Uterus (tissue), 4 donors: Measurements from ENCODE around the gene CCDC87. TPM values are rescaled to one million over a fixed set of nuclear protein-coding genes. Genes with fewer than 3 reads are reported as not detected.
"Not testable (repeated sequence)": the region's sequence is repeated elsewhere in the genome, so short reads cannot be mapped to it uniquely, and the experiment has no call there.

Source experiments
- DNase-seq, 2 donors: peaks; one replicate each; pipeline ENCODE4 v3.0.0-alpha.2; 2019 to 2020
- H3K27ac ChIP-seq, 2 donors: fragments of 200-600 bp; sonication (generic); 1 replicate in 1 of 2; 2 replicates in 1 of 2; pipeline ENCODE4 v1.5.1; 2016 to 2018
- H3K27me3 ChIP-seq, 2 donors: fragments of 200-600 bp; sonication (generic); one replicate each; pipeline ENCODE4 v1.5.1; 2018 to 2019; ENCODE audit warnings: control low read depth in 1 of 2
- H3K36me3 ChIP-seq, 2 donors: fragments of 200-600 bp; sonication (generic); one replicate each; pipeline ENCODE4 v1.5.1; 2019; ENCODE audit warnings: control low read depth in 1 of 2
- H3K4me1 ChIP-seq, 2 donors: fragments of 200-600 bp; sonication (generic); one replicate each; pipeline ENCODE4 v1.5.1; 2018 to 2019; ENCODE audit warnings: control low read depth in 1 of 2
- H3K4me3 ChIP-seq, 2 donors: fragments of 200-600 bp; sonication (generic); 1 replicate in 1 of 2; 2 replicates in 1 of 2; pipeline ENCODE4 v1.5.1; 2018 to 2019; ENCODE audit warnings: mild to moderate bottlenecking in 1 of 2
- H3K9me3 ChIP-seq, 2 donors: fragments of 200-600 bp; sonication (generic); one replicate each; pipeline ENCODE4 v1.5.1; 2019; ENCODE audit warnings: control low read depth in 1 of 2
- POLR2A ChIP-seq, 2 donors: fragments of 450-650 bp; IDR thresholded peaks; one replicate each; pipeline ENCODE4 v1.6.1; 2016; ENCODE audit warnings: antibody characterized with exemption in 2 of 2, mild to moderate bottlenecking in 1 of 2, moderate library complexity in 1 of 2
- intact Hi-C: fragments of 100-400 bp; cut with DNase I; formaldehyde crosslinking; loops from one replicate; pipeline ENCODE4 v1.15.1; 2023; ENCODE audit warnings: low total_unique reads
- total RNA-seq, 4 donors: library from RNA; depleted of rRNA in 3 of 4; stranded (reverse); fragments of >200 nt in 3 of 4; gene quantifications; one replicate each; pipeline versions ENCODE4 v1.1.0 to v1.2.4, GENCODE V29; 2014 to 2023
- TF ChIP-seq, protein P1 (sequence below), 4 experiments: fragments of 200-600 bp in 2 of 4; fragments of 450-650 bp in 2 of 4; sonication (generic) in 2 of 4; IDR thresholded peaks; one replicate each; pipeline ENCODE4 v1.5.1; 2016 to 2019; ENCODE audit warnings: antibody characterized with exemption in 4 of 4, mild to moderate bottlenecking in 2 of 4, moderate library complexity in 1 of 4
- donor health status: DM: yes; HTN: yes; CAD: no.

The CCDC87 gene
- total RNA-seq, 4 donors from 2014 or later, result 0.52 TPM; not detected in 3

DNA sequence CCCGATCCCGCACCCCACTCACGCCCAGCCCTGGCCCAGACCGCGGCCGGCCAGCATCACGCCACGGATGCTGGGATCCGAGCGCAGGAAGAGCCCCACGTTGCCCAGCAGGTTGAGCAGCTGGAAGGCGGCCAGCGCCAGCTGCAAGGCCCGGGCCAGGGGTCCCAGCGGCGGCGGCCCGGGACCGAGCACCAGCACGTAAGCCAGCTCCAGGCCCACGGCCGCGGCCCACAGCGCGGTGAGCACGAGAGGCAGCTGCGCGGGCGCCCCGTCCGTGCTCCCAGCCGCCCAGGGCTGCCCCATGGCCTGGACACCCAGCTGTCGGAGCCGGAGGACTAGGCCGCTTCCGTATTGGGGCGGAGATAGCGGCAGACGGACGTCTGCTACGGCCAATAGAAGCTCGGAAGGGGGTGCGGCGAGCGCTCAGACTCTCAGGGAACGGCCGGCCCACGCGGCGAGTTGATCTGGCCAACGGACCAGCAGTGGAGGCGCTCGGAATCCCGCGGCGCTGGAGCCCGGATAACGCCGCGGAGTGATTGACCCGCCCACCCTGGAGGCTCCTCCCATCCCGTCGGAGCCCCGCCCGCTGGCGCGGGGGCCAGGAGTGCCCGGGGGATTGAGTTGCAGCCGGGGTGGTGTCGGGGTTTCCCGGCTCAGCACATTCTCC lies 47.0 kb downstream of the CCDC87 start, which contains the start of gene ZDHHC24:
Gene ZDHHC24 (minus strand): TSS at position 348 of the 667 bp plus-strand sequence. CDS start 45 bp downstream, at position 303.
- peak; percentile 36 to 53 for TF ChIP-seq POLR2A (IDR thresholded peaks at IDR 0.05)
- TF ChIP-seq, protein P1, sequence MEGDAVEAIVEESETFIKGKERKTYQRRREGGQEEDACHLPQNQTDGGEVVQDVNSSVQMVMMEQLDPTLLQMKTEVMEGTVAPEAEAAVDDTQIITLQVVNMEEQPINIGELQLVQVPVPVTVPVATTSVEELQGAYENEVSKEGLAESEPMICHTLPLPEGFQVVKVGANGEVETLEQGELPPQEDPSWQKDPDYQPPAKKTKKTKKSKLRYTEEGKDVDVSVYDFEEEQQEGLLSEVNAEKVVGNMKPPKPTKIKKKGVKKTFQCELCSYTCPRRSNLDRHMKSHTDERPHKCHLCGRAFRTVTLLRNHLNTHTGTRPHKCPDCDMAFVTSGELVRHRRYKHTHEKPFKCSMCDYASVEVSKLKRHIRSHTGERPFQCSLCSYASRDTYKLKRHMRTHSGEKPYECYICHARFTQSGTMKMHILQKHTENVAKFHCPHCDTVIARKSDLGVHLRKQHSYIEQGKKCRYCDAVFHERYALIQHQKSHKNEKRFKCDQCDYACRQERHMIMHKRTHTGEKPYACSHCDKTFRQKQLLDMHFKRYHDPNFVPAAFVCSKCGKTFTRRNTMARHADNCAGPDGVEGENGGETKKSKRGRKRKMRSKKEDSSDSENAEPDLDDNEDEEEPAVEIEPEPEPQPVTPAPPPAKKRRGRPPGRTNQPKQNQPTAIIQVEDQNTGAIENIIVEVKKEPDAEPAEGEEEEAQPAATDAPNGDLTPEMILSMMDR (IDR thresholded peaks at IDR 0.05), result peak in 2 of 4 experiments; percentile 12 to 15
- peak within 1 kb of the TSS; percentile 67 to 72 for H3K27ac ChIP-seq
- intact Hi-C loops, result no loop called here

GRCh38 chr11:66544952-66545351 lies 47.9 kb downstream of the CCDC87 start:
- DNase-seq, H3K4me1 ChIP-seq, H3K27ac ChIP-seq, H3K36me3 ChIP-seq, intact Hi-C loops, H3K9me3 ChIP-seq, H3K27me3 ChIP-seq: not testable (repeated sequence)
- H3K4me3 ChIP-seq, result peak overlapping the region in 1 of 2 donors; percentile 56

More for the DNA sequence above, 47.0 kb downstream of the CCDC87 start, which contains the start of gene ZDHHC24:
- Histone ChIP-seq H3K4me1 (peaks cover 0 to 6% of the 10 kb centered on the region in 2 donors), H3K27me3 (no peaks in the 10 kb centered on the region), H3K4me3 (peak within 1 kb of the TSS; percentile 56 to 74), H3K9me3 (no peaks in the 10 kb centered on the region), H3K36me3 (no peaks in the 10 kb centered on the region)
- DNase-seq, result peak; percentile 97 to 98

DNA sequence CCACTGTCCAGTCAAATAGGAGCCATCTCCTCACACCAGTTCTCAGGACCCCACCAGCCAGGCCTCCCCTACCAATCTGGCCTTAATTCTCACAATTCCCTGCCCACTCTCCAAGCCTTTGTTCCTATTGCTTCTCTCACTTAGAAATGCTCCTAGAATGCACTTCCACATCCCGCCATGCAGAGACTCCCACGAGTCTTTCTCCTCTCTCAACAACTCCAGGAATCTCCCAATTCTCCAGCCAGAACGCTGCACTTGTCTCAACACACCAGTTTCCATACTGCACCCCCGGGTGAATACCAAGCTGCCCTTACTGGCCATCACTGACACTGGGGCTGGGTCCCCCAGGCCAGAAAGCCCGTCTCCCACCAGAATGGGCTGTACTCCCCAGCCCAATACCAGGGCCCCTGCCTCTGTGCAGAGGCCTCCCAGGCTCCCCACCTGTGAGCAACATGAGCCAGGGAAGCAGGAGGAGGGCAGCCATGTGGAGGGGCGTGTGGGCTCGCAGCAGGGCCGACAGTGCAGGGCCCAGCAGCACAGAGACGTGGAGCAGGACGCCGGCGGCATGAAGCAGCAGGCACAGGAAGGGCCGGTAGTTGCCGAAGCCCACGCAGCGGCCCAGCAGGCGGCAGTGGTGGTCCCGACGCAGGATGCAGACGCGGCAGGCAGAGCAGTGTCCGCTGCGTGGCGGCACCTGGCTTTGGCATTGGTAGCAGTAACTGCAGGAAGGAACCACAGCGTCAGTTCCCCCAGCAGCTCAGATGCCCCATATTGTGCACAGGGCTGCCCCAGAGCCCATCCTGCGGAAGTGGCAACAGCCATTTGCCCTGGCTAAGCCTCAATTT lies 49.4 kb downstream of the CCDC87 start:
- TF ChIP-seq, protein P1 (IDR thresholded peaks at IDR 0.05), result peak; percentile 34 to 63 (median 55)
- no peak for TF ChIP-seq POLR2A (IDR thresholded peaks at IDR 0.05)
- no peaks in the 10 kb centered on the region for H3K36me3 ChIP-seq
- H3K27ac ChIP-seq, result peak overlapping the region in 1 of 2 donors; percentile 37
- H3K4me1 ChIP-seq, result peaks cover 0 to 6% of the 10 kb centered on the region in 2 donors
- no peak overlapping the region for H3K4me3 ChIP-seq
- H3K9me3 ChIP-seq, result no peaks in the 10 kb centered on the region
- intact Hi-C loops, result no loop called here
- peak; percentile 48 to 61 for DNase-seq
- H3K27me3 ChIP-seq, result no peaks in the 10 kb centered on the region

- H3K9me3 ChIP-seq, result no peaks in the 10 kb centered on the region
- peaks cover 0 to 6% of the 10 kb centered on the region in 2 donors for H3K4me1 ChIP-seq
- no peak for DNase-seq
- intact Hi-C loops, result no loop called here
- TF ChIP-seq, protein P1 (IDR thresholded peaks at IDR 0.05), result no peak
- no peak for TF ChIP-seq POLR2A (IDR thresholded peaks at IDR 0.05)
- H3K36me3 ChIP-seq, result no peaks in the 10 kb centered on the region
- H3K27me3 ChIP-seq, result no peaks in the 10 kb centered on the region
- H3K27ac ChIP-seq, result peak overlapping the region in 1 of 2 donors; percentile 7
- H3K4me3 ChIP-seq, result no peak overlapping the region
Measured at GRCh38 chr11:66542362-66542761, 50.5 kb downstream of the CCDC87 start.

GRCh38 chr11:66541892-66542291 lies 51.0 kb downstream of the CCDC87 start:
- Histone ChIP-seq H3K27ac (no peak overlapping the region), H3K4me1 (peaks cover 0 to 6% of the 10 kb centered on the region in 2 donors), H3K36me3 (no peaks in the 10 kb centered on the region), H3K4me3 (no peak overlapping the region), H3K9me3 (no peaks in the 10 kb centered on the region), H3K27me3 (no peaks in the 10 kb centered on the region)
- intact Hi-C loops, result no loop called here
- no peak for TF ChIP-seq POLR2A (IDR thresholded peaks at IDR 0.05)
- TF ChIP-seq, protein P1 (IDR thresholded peaks at IDR 0.05), result no peak
- no peak for DNase-seq

DNA sequence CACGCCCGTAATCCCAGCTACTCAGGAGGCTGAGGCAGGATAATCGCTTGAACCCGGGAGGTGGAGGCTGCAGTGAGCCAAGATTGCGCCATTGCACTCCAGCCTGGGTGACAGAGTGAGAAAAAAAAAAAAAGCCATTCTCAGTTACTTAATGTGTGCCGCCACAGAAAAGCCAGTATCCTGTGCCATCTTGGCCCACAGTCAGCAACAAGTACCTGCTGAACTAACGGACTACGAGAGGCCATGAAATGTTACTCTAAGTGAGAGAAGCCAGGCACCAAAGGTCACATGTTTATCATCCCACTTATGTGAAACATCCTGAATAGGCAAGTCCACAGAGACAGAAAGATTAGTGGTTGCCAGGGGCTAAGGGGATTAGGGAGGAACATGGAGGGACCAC lies 52.3 kb downstream of the CCDC87 start:
- H3K27me3 ChIP-seq, H3K9me3 ChIP-seq, DNase-seq, H3K4me3 ChIP-seq, H3K4me1 ChIP-seq, H3K36me3 ChIP-seq, intact Hi-C loops, H3K27ac ChIP-seq: not testable (repeated sequence)
